GM12878 (cell line): ENCODE results near the gene TMEM229B. TPM values are rescaled to one million over a fixed set of nuclear protein-coding genes. Genes with fewer than 3 reads are reported as not detected.

ENCODE experiments used
- ATAC-seq: fragments of 200-7000 bp; cut with Tn5 transposase; 3 replicates; pipeline ENCODE4 v1.9.1; 2020; ENCODE audit warnings: mild to moderate bottlenecking, moderate library complexity
- BruUV-seq: library from RNA; stranded (reverse); fragments of 400-500 nt; replicated peaks from 2 replicates; lab custom pipeline; 2021; lab: Mats Ljungman, UMichigan
- CTCF ChIA-PET: fragments of 300-600 bp; sonication (Branson Sonifier 250); formaldehyde crosslinking; extraction: SDS; loops from one replicate; lab custom pipeline; 2021; ENCODE audit warnings: inconsistent platforms; lab: Yijun Ruan, JAX
- POLR2A ChIA-PET: fragments of 350-600 bp; formaldehyde crosslinking; extraction: SDS; loops from one replicate; lab custom pipeline; 2021; ENCODE audit warnings: inconsistent platforms; lab: Charles Lee
- RAD21 ChIA-PET: fragments of 300-600 bp; sonication (Branson Sonifier 250); formaldehyde crosslinking; loops from one replicate; lab custom pipeline; 2023; ENCODE audit warnings: antibody characterized with exemption; ENCODE audit not compliant: unreplicated experiment; lab: Charles Lee
- SMC1A ChIA-PET: fragments of 300-600 bp; sonication (Branson Sonifier 250); formaldehyde crosslinking; loops from one replicate; lab custom pipeline; 2023; ENCODE audit not compliant: unreplicated experiment, uncharacterized antibody; lab: Charles Lee
- DNase-seq: peaks from one replicate; pipeline ENCODE4 v3.0.0-alpha.2; 2011; ENCODE audit warnings: low read depth, low spot score
- FAIRE-seq: peaks from 3 replicates; lab custom pipeline; 2011; peaks lifted over from hg19 to GRCh38; lab: Jason Lieb, UNC
- H2AFZ ChIP-seq: 2 replicates; pipeline ENCODE4 v1.6.0; 2011; ENCODE audit warnings: low read depth, low read length, control low read depth; ENCODE audit not compliant: control insufficient read depth
- H3K27ac ChIP-seq: 2 replicates; pipeline ENCODE4 v1.5.1; 2011; ENCODE audit warnings: control low read depth; ENCODE audit not compliant: control insufficient read depth, insufficient read depth
- H3K27me3 ChIP-seq, 2 experiments: replicated peaks in 1 of 2; 2 replicates each; pipeline versions ENCODE4 v1.6.0 to v1.6.1; 2011; ENCODE audit warnings: low read length in 1 of 2; ENCODE audit not compliant: control insufficient read depth in 2 of 2, insufficient read depth in 2 of 2
- H3K36me3 ChIP-seq, 2 experiments: 2 replicates each; pipeline ENCODE4 v1.5.1; 2011; ENCODE audit warnings: low read length in 1 of 2; ENCODE audit not compliant: control insufficient read depth in 2 of 2, insufficient read depth in 2 of 2
- H3K4me1 ChIP-seq: 2 replicates; pipeline ENCODE4 v1.6.1; 2011; ENCODE audit warnings: mild to moderate bottlenecking, low read length, moderate library complexity, mixed read lengths; ENCODE audit not compliant: control insufficient read depth, insufficient read depth
- H3K4me2 ChIP-seq: 2 replicates; pipeline ENCODE4 v1.6.0; 2011; ENCODE audit warnings: control low read depth; ENCODE audit not compliant: control insufficient read depth, insufficient read depth
- H3K4me3 ChIP-seq: fragments of 200-600 bp; sonication (generic); 2 replicates; pipeline ENCODE4 v1.5.1; 2016
- H3K79me2 ChIP-seq: 2 replicates; pipeline ENCODE4 v1.6.0; 2011; ENCODE audit warnings: low read length; ENCODE audit not compliant: control insufficient read depth, insufficient read depth
- H3K9ac ChIP-seq: 2 replicates; pipeline ENCODE4 v1.8.0; 2011; ENCODE audit warnings: low read length, control low read depth, mixed read lengths; ENCODE audit not compliant: control insufficient read depth, insufficient read depth
- H3K9me3 ChIP-seq: replicated peaks from 3 replicates; pipeline ENCODE4 v1.5.1; 2011; ENCODE audit warnings: mild to moderate bottlenecking, low read length; ENCODE audit not compliant: control insufficient read depth, insufficient read depth
- H4K20me1 ChIP-seq: 2 replicates; pipeline ENCODE4 v1.6.0; 2011; ENCODE audit not compliant: control insufficient read depth, insufficient read depth
- BRCA1 ChIP-seq: IDR thresholded peaks from 2 replicates; pipeline ENCODE4 v1.6.1; 2011; ENCODE audit warnings: low read depth, low read length, improper control_type of control experiment
- WGBS: methylation state at CpG from one replicate; pipeline ENCODE4 v1.1.6; 2016; ENCODE audit warnings: low lambda C conversion rate; ENCODE audit not compliant: insufficient replicate concordance, insufficient coverage; ENCODE audit errors: missing lambda C conversion rate; 5-methylcytosine and 5-hydroxymethylcytosine counted together
- in situ Hi-C: fragments of 300-500 bp; cut with MboI; formaldehyde crosslinking; loops from 9 replicates; pipeline ENCODE4 v1.14.3; 2018; ENCODE audit warnings: mixed read lengths
- intact Hi-C: fragments of 100-400 bp; cut with micrococcal nuclease; formaldehyde crosslinking; loops from one replicate; pipeline ENCODE4 v1.14.2; 2022; ENCODE audit not compliant: unreplicated experiment
- polyA plus RNA-seq, 11 experiments: library from polyadenylated mRNA; depleted of rRNA in 4 of 11; unstranded in 6 of 11; stranded (reverse) in 5 of 11; fragments of >200 nt; fragmentation: Nextera tagmentation in 4 of 11; fragmentation: Illumina TruSeq in 1 of 11; extraction: Ambion mirVana in 4 of 11; extraction: Trizol in 1 of 11; gene quantifications; 1 replicate in 1 of 11; 2 replicates in 10 of 11; pipeline versions ENCODE4 v1.2.1 to v1.2.3, GENCODE V29; 2011 to 2016; ENCODE audit warnings: inconsistent platforms in 2 of 11, missing spikeins in 2 of 11, low read depth in 1 of 11
- total RNA-seq, 4 experiments: library from RNA; depleted of rRNA in 3 of 4; stranded (reverse); fragments of >200 nt in 3 of 4; fragmentation: Illumina TruSeq in 1 of 4; extraction: Trizol in 1 of 4; gene quantifications; 2 replicates each; pipeline versions ENCODE4 v1.2.1 to v1.2.3, GENCODE V29; 2013 to 2021
- TF ChIP-seq, protein P1 (sequence below): IDR thresholded peaks from 2 replicates; pipeline ENCODE4 v1.6.1; 2012; ENCODE audit warnings: improper control_type of control experiment, low read depth, low read length; ENCODE audit not compliant: insufficient replicate concordance
- TF ChIP-seq, protein P2 (sequence below): fragments of 450-650 bp; IDR thresholded peaks from 2 replicates; pipeline ENCODE4 v1.6.1; 2017; ENCODE audit warnings: mild to moderate bottlenecking, moderate library complexity

TMEM229B gene
- total and polyA plus RNA-seq, 10 of the 15 experiments (the other 5 are each of a cell fraction or from before 2014, with no cell fraction given) = 0.24 to 5.3 (median 1.7) TPM

DNA sequence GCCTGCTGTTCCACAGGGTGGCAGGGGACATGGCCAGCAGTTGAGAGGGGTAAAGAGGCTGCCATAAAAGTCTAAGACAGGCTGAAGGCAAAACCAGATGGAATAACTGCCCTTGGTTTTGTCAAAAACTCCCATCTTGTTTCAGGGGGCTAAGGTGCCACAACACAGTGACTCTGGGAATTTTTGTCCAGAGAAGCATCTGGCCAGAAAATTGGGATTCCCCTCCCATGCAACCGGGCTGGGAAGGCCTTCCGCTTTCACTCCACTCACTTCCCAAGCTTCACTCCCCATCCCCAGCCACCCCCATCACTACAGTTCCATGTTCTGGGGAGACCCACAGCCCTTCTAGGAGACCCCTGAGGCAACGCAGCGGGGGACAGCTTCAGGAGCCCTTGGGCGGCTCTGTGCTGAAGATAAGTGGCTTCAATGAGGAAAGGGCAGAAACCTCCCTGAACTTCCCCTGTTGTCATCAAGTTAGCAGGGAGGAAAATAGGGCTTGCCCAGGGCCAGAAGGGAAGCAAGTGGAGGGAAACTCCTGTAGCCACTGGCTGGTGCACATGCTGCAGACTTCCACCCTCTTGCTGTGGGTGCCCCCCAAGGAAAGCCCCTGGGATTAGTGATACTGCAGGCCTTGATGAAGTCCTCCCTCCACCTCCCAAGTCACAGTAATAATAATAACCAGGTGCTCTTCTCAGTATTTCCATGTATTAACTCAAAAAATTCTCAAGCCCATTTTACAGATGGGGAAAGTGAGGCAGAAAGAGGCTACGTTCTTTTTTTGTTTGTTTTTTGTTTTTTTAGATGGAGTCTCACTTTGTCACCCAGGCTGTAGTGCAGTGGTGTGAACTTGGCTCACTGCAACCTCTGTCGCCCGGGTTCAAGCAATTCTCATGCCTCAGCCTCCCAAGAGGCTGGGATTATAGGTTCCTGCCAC lies 6.0 kb downstream of the TMEM229B start:
- no TSS peak for BruUV-seq
- FAIRE-seq (no peak), ATAC-seq (peak; percentile 15; the same call in 2 of the 3 replicates), DNase-seq (no peak)
- H3K9ac ChIP-seq = no peak overlapping the region
- H3K4me3 ChIP-seq = no peak overlapping the region
- H2AFZ ChIP-seq = no peak overlapping the region
- H3K4me1 ChIP-seq = peaks cover 21% of the 10 kb centered on the region
- ChIA-PET CTCF (interaction anchor here (0.5 to 1.8 kb wide), 3 partner anchors 10 to 55 kb away, joined by 3 to 7 read pairs (median 3); no protein-coding TSS in a partner anchor), POLR2A (no interaction called here), SMC1A (interaction anchor here (1.1 kb wide), 1 partner anchor 55 kb away, joined by 3 read pairs; no protein-coding TSS in a partner anchor), RAD21 (no interaction called here)
- no peak overlapping the region for H3K4me2 ChIP-seq
- TF ChIP-seq, protein P1, sequence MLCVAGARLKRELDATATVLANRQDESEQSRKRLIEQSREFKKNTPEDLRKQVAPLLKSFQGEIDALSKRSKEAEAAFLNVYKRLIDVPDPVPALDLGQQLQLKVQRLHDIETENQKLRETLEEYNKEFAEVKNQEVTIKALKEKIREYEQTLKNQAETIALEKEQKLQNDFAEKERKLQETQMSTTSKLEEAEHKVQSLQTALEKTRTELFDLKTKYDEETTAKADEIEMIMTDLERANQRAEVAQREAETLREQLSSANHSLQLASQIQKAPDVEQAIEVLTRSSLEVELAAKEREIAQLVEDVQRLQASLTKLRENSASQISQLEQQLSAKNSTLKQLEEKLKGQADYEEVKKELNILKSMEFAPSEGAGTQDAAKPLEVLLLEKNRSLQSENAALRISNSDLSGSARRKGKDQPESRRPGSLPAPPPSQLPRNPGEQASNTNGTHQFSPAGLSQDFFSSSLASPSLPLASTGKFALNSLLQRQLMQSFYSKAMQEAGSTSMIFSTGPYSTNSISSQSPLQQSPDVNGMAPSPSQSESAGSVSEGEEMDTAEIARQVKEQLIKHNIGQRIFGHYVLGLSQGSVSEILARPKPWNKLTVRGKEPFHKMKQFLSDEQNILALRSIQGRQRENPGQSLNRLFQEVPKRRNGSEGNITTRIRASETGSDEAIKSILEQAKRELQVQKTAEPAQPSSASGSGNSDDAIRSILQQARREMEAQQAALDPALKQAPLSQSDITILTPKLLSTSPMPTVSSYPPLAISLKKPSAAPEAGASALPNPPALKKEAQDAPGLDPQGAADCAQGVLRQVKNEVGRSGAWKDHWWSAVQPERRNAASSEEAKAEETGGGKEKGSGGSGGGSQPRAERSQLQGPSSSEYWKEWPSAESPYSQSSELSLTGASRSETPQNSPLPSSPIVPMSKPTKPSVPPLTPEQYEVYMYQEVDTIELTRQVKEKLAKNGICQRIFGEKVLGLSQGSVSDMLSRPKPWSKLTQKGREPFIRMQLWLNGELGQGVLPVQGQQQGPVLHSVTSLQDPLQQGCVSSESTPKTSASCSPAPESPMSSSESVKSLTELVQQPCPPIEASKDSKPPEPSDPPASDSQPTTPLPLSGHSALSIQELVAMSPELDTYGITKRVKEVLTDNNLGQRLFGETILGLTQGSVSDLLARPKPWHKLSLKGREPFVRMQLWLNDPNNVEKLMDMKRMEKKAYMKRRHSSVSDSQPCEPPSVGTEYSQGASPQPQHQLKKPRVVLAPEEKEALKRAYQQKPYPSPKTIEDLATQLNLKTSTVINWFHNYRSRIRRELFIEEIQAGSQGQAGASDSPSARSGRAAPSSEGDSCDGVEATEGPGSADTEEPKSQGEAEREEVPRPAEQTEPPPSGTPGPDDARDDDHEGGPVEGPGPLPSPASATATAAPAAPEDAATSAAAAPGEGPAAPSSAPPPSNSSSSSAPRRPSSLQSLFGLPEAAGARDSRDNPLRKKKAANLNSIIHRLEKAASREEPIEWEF = no peak
- TF ChIP-seq, protein P2, sequence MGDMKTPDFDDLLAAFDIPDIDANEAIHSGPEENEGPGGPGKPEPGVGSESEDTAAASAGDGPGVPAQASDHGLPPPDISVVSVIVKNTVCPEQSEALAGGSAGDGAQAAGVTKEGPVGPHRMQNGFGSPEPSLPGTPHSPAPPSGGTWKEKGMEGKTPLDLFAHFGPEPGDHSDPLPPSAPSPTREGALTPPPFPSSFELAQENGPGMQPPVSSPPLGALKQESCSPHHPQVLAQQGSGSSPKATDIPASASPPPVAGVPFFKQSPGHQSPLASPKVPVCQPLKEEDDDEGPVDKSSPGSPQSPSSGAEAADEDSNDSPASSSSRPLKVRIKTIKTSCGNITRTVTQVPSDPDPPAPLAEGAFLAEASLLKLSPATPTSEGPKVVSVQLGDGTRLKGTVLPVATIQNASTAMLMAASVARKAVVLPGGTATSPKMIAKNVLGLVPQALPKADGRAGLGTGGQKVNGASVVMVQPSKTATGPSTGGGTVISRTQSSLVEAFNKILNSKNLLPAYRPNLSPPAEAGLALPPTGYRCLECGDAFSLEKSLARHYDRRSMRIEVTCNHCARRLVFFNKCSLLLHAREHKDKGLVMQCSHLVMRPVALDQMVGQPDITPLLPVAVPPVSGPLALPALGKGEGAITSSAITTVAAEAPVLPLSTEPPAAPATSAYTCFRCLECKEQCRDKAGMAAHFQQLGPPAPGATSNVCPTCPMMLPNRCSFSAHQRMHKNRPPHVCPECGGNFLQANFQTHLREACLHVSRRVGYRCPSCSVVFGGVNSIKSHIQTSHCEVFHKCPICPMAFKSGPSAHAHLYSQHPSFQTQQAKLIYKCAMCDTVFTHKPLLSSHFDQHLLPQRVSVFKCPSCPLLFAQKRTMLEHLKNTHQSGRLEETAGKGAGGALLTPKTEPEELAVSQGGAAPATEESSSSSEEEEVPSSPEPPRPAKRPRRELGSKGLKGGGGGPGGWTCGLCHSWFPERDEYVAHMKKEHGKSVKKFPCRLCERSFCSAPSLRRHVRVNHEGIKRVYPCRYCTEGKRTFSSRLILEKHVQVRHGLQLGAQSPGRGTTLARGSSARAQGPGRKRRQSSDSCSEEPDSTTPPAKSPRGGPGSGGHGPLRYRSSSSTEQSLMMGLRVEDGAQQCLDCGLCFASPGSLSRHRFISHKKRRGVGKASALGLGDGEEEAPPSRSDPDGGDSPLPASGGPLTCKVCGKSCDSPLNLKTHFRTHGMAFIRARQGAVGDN = no peak
- TF ChIP-seq BRCA1 = no peak
- peaks cover 4% of the 10 kb centered on the region; the same call in 2 of the 3 replicates for H3K9me3 ChIP-seq
- H3K27ac ChIP-seq = no peak overlapping the region
- H3K79me2 ChIP-seq = no peaks in the 10 kb centered on the region
- no peaks in the 10 kb centered on the region for H3K36me3 ChIP-seq
- H4K20me1 ChIP-seq = no peaks in the 10 kb centered on the region
- intact Hi-C loops = no loop called here
- in situ Hi-C loops = no loop called here
- WGBS = 84% methylated on average over 8 of the region's 8 CpGs
- no peaks in the 10 kb centered on the region for H3K27me3 ChIP-seq
